Duodenal mucosa (tissue), 2 donors: Measurements from ENCODE around the gene RGS11.

Experiments
- H3K27ac ChIP-seq: one replicate; pipeline ENCODE4 v1.7.0; 2013; ENCODE audit warnings: low read depth, low read length
- H3K27me3 ChIP-seq, 2 donors: one replicate each; pipeline ENCODE4 v1.7.0; 2013; ENCODE audit warnings: low read length in 2 of 2, control low read depth in 1 of 2; ENCODE audit not compliant: insufficient read depth in 2 of 2, control insufficient read depth in 1 of 2
- H3K36me3 ChIP-seq, 2 donors: one replicate each; pipeline ENCODE4 v1.7.0; 2013; ENCODE audit warnings: low read length in 2 of 2, control low read depth in 1 of 2; ENCODE audit not compliant: insufficient read depth in 2 of 2, control insufficient read depth in 1 of 2
- H3K4me1 ChIP-seq, 2 donors: one replicate each; pipeline ENCODE4 v1.7.0; 2013; ENCODE audit warnings: low read length in 2 of 2, control low read depth in 1 of 2; ENCODE audit not compliant: insufficient read depth in 2 of 2, control insufficient read depth in 1 of 2
- H3K4me3 ChIP-seq, 2 donors: one replicate each; pipeline ENCODE4 v1.7.0; 2013; ENCODE audit warnings: low read length in 2 of 2, low read depth in 1 of 2
- H3K9ac ChIP-seq, 2 donors: one replicate each; pipeline ENCODE4 v1.7.0; 2013; ENCODE audit warnings: low read length in 2 of 2, low read depth in 1 of 2
- H3K9me3 ChIP-seq, 2 donors: one replicate each; pipeline ENCODE4 v1.7.0; 2013; ENCODE audit warnings: low read length in 2 of 2, control low read depth in 1 of 2; ENCODE audit not compliant: control insufficient read depth in 1 of 2

The RGS11 gene

DNA sequence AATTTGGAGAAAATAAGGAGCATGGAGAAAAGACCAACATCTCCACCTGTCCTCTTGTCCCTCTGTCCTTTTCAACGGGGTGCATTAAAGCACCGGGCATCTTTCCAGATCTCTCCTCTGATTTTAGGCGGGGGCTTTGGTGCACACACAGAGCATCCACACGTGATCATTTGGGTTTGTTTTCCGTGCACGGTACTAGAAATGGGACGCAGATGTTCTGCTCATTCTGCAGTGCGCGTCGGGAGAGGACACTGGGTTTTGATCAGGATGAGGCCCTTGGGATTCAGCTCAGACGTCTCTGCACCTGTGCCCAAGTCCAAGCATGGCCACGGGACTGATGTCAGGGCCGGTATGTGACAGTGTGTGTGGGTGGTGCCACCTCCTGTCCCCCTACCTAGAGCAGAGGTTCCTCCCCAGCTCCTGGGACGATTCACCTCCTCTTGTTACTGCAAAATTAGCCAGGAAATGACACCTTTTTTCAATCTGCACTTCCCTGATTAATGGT lies 39.1 kb upstream of the RGS11 start:
- peaks cover 20 to 55% of the 10 kb centered on the region in 2 donors for H3K36me3 ChIP-seq
- no peaks in the 10 kb centered on the region for H3K4me1 ChIP-seq
- no peak overlapping the region for H3K27ac ChIP-seq

DNA sequence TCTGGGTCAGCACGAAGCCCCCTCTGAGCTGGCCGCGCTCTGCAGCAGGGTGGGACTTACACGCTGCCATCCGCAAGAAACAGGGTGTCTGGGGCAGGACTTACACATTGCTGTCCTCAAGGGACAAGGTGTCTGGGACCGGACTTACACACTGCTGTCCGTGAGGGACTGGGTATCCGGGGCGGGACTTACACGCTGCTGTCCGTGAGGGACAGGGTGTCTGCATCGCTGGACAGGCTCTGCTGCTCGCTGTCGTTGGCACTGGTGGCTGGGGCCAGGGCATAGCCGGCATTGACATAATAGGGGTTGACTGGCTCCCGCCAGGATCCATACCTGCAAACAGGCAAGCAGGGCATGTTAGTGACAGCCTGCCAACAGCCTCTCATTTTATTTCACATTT lies 38.6 kb upstream of the RGS11 start:
- H3K9me3 ChIP-seq = no peaks in the 10 kb centered on the region
- H3K27me3 ChIP-seq = no peaks in the 10 kb centered on the region
- H3K36me3 ChIP-seq = peaks cover 21 to 55% of the 10 kb centered on the region in 2 donors
- H3K9ac ChIP-seq = no peak overlapping the region
- no peak overlapping the region for H3K4me3 ChIP-seq
- no peak overlapping the region for H3K27ac ChIP-seq
- H3K4me1 ChIP-seq = no peaks in the 10 kb centered on the region

More for the DNA sequence above, 39.1 kb upstream of the RGS11 start:
- no peak overlapping the region for H3K4me3 ChIP-seq
- H3K9me3 ChIP-seq = no peaks in the 10 kb centered on the region
- H3K9ac ChIP-seq = no peak overlapping the region
- no peaks in the 10 kb centered on the region for H3K27me3 ChIP-seq

DNA sequence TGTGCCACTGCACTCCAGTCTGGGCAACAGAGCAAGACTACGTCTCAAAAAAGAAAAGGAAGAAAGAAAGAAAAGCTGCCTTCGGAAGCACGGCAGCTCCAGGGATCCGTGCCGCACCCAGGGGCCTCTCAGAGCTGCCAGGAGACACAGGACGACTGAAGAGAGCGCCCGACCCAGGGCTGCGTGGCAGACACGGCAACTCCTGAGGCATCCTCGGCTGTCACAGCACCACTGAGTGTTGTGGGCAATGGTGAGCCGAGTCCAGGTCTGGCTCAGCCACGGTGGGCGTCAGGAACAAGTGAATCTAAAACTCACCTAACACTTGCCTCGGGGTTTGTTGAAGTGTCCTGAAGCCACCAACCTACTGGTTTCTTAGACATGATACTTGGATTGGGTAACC lies 36.0 kb upstream of the RGS11 start:
- Histone ChIP-seq H3K4me1 (no peaks in the 10 kb centered on the region), H3K9ac (no peak overlapping the region), H3K9me3 (no peaks in the 10 kb centered on the region), H3K27me3 (no peaks in the 10 kb centered on the region), H3K4me3 (no peak overlapping the region), H3K27ac (no peak overlapping the region), H3K36me3 (peaks cover 30 to 62% of the 10 kb centered on the region in 2 donors)

DNA sequence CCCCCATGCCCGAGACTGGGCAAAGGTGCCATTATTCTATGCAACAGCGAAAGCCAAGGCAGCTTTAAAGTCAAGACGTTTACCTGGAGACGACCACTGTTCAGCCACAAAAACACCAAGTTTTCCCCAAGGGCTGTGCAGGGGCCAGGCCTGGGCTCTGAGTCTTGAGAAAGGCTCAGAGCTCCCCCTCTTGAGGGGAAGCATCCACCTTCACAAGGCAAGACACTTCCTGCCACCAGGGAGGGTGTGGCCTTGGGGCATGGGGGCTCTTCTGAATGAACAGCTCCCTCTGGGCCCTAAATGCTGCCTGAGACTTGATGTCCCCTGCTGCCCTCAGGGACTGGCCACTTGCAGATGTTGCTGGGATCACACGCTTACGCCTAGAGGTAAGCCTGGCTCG lies 33.7 kb upstream of the RGS11 start:
- Histone ChIP-seq H3K4me1 (no peaks in the 10 kb centered on the region), H3K27me3 (no peaks in the 10 kb centered on the region), H3K27ac (no peak overlapping the region), H3K9ac (no peak overlapping the region), H3K4me3 (no peak overlapping the region), H3K9me3 (no peaks in the 10 kb centered on the region), H3K36me3 (peaks cover 32 to 65% of the 10 kb centered on the region in 2 donors)

DNA sequence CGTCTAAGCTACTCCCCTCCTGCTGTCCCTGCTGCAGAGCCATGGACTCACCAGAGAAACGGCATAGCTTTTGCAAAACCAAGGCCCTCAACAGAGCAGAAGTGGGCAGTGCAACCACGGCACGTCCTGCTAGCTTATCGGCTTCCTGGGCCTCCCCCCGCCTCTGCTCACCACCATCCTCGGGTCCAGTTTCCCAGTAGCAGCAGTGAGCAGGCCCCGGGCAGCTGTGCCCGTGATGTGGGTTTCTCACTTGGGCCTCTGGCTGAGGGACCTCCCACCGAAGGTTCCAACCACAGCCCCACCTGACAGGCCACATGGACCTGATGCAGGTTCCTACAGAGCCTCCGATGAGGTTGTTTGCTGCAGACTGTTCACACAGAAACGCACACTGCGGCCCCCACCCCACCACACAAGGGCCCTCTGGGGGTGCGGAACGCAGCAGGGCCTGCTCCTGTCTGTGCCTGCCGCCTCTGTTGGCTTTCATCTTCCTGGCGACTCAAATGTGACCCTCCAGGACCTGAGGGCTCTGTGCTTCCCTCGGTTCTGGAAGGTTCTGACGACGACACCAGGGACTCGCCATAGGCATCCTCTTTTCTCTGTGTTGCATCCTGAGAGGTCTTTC lies 32.1 kb upstream of the RGS11 start:
- Histone ChIP-seq H3K9ac (no peak overlapping the region), H3K4me1 (no peaks in the 10 kb centered on the region), H3K9me3 (no peaks in the 10 kb centered on the region), H3K4me3 (no peak overlapping the region), H3K27ac (no peak overlapping the region), H3K36me3 (peaks cover 23 to 61% of the 10 kb centered on the region in 2 donors), H3K27me3 (no peaks in the 10 kb centered on the region)

DNA sequence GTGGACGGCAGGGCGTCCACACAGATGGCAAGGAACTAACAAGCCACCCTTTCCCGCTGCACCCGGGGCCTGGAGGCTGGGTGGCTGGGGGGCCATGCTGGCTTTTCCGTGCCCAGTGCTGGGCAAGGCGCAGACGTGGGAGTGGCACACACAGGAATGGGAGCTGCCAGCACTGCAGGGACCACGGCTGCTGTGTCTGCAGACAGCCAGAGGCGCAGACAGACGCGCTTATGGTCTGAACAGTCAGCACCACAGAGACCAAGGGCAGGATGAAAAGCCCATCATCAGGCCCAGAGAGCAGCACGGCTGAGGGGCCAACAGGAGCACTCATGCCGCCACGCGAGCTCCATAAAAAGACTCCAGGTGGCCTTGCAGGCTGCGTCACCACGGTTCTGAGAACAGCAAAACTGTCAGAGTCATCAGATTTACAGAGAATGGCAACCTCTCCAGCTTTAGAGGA lies 31.2 kb upstream of the RGS11 start:
- Histone ChIP-seq H3K36me3 (peaks cover 23 to 61% of the 10 kb centered on the region in 2 donors), H3K27ac (no peak overlapping the region), H3K4me3 (no peak overlapping the region), H3K4me1 (no peaks in the 10 kb centered on the region), H3K27me3 (no peaks in the 10 kb centered on the region), H3K9ac (no peak overlapping the region), H3K9me3 (no peaks in the 10 kb centered on the region)

DNA sequence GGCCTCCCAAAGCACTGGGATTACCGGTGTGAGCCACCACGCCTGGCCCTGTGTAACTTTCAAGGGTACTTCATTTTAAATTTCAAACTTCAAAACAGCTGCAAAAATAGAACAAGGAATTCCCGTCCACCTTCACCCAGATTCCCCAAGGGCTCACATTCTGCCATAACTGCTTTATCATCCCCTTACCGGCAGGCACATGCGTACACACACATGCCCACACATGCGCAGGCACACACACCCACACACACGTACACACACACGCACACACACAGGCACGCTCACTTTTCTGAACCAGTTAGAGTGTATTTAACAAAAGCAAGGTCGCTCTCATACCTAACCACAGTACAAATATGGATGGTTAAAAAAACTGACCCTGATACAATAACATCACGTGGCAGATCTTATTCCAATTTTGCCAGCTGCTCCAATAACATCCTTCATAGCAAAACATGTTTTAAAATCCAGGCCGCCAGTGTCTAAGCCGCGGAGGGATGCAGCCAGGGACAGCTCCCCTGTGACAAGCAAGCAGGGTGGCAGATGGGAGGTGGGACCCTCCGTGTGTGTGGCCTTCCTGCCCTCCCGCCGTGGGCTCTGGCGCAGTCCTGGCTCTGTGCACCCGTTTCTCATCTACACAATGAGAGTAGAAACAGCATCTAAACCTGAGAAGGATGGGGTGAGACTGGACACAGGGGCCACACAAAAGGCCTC lies 30.3 kb upstream of the RGS11 start:
- Histone ChIP-seq H3K36me3 (peaks cover 23 to 57% of the 10 kb centered on the region in 2 donors), H3K27ac (no peak overlapping the region)

DNA sequence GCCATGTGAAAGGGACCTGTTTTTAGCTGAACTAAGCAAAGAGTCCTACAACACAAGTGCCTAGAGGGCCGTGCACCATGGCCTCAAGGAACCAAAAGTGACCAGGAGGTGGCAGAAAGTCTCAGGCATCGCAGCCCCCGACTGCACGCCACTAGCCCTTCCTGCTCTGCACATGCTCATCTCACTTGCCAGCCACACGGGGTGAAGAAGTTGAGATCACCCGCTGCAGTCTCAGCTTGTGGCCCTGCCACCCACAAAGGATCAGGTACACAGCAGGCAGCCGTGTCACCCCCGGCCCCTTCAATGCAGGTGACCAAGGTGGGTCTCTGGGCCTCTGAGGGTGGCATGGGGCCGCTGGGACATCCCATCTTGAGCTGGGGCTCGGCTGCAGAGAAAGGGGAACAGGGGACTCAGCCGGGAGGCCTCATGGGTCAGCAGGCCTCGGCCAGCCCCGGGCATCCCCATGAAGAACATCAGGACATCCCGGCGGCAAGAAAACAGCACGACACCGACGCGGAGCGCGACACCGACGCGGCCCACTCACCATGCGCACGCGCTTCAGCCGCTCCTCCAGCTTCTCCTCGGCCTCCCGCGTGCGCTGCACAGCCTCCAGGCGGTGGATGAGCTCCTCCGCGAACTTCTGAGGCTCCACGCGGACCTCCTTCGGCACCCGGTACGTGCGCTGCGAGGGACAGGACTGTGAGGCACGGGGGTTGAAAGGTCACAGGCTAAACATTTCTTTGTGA lies 28.2 kb upstream of the RGS11 start:
- H3K9me3 ChIP-seq = no peaks in the 10 kb centered on the region
- H3K27ac ChIP-seq = no peak overlapping the region
- no peaks in the 10 kb centered on the region for H3K4me1 ChIP-seq
- H3K27me3 ChIP-seq = no peaks in the 10 kb centered on the region
- H3K9ac ChIP-seq = no peak overlapping the region
- H3K4me3 ChIP-seq = no peak overlapping the region
- peaks cover 14 to 49% of the 10 kb centered on the region in 2 donors for H3K36me3 ChIP-seq

More for the DNA sequence above, 30.3 kb upstream of the RGS11 start:
- H3K27me3 ChIP-seq = no peaks in the 10 kb centered on the region
- H3K9ac ChIP-seq = no peak overlapping the region
- no peaks in the 10 kb centered on the region for H3K4me1 ChIP-seq
- H3K9me3 ChIP-seq = no peaks in the 10 kb centered on the region
- H3K4me3 ChIP-seq = no peak overlapping the region

DNA sequence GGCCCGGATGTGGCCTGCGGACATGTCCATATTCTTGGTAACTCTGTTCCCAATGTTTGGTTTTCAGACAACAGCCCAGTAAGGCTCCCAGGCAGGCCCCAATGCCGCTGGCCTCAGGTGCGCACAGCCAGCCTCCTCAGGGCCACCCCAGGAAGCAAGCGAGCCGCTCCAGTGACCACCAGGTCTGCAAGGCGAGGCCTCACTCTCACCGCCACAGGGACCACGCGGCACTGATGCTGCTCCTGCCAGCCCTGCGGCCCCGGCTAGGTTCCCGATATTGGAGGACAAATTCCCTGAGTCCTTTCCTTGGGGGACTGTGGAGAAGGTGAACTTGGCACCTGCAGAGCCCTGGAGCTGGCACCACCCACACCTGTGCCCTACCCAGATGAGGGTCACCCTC lies 26.2 kb upstream of the RGS11 start:
- no peak overlapping the region for H3K27ac ChIP-seq
- peaks cover 10 to 40% of the 10 kb centered on the region in 2 donors for H3K36me3 ChIP-seq
- no peaks in the 10 kb centered on the region for H3K27me3 ChIP-seq
- no peaks in the 10 kb centered on the region for H3K9me3 ChIP-seq
- no peak overlapping the region for H3K9ac ChIP-seq
- no peaks in the 10 kb centered on the region for H3K4me1 ChIP-seq
- H3K4me3 ChIP-seq = no peak overlapping the region

DNA sequence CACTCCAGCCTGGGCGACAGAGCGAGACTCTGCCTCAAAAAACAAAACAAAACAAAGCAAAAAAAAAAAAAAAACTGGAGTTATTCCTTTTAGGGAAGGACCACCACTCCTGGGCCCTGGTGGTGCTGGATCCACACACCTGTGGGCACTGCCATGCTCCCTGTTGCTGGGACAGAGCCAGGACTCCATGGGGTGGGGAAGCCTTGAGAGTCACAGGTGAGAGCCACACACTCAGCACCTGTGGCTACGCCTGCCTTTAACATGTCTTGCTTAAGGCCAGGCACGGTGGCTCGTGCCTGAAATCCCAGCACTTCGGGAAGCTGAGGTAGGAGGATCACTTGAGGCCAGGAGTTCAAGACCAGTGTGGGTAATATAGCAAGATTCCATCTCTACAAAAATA lies 25.5 kb upstream of the RGS11 start:
- H3K4me3 ChIP-seq = no peak overlapping the region
- no peak overlapping the region for H3K27ac ChIP-seq
- peaks cover 10 to 39% of the 10 kb centered on the region in 2 donors for H3K36me3 ChIP-seq
- H3K9ac ChIP-seq = no peak overlapping the region
- H3K9me3 ChIP-seq = no peaks in the 10 kb centered on the region
- H3K4me1 ChIP-seq = no peaks in the 10 kb centered on the region
- no peaks in the 10 kb centered on the region for H3K27me3 ChIP-seq
